ENCODE measurements around the gene PICALM. TPM values are rescaled to one million over a fixed set of nuclear protein-coding genes. Genes with fewer than 3 reads are reported as not detected.
A peak's percentile ranks its signal among the peaks of the same experiment; 100 is the strongest.
"Not testable (repeated sequence)": the region's sequence is repeated elsewhere in the genome, so short reads cannot be mapped to it uniquely, and the experiment has no call there.

PICALM gene
- 59.8 and 73.2 TPM in 2 replicates for polyA plus RNA-seq (2014; cell fraction: cytosol; rRNA removed)
- polyA plus RNA-seq (2014; cell fraction: nucleus; rRNA removed) = 35.7 and 77.3 TPM in 2 replicates

GRCh38 chr11:86068951-86069407 is at the start of gene PICALM:
Gene PICALM (minus strand): TSS chr11:86069084. CDS start chr11:86068780, 304 bp downstream.
- DNase-seq (ENCODE audit: low spot score) = peak; percentile 99

DNA sequence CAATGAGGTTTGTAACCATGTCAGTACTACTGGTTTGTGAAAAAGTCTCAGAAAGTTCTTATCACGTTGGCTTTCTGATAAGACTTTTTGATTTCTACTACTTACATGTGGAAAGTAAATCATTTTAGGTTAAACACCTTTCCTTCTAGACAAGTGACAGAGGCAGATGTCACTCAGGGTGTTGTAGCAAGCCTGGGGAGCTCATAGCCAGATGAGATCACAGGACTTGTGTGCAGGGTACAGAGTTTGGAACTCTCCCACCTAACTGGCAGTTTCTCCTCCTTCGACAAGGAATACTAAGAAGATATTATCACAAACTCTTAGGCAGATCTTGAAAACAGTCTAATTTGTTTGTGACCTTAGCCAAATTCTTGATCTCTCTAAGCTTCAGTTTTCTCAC is 49.4 kb upstream of the PICALM start:
- DNase-seq (ENCODE audit: low spot score) = no peak

- no peak for DNase-seq (ENCODE audit: low spot score)
These were observed 48.8 kb upstream of the PICALM start for GRCh38 chr11:86117712-86118063.

- no peak for DNase-seq (ENCODE audit: low spot score)
These were observed 48.3 kb upstream of the PICALM start for GRCh38 chr11:86117001-86117711.

DNA sequence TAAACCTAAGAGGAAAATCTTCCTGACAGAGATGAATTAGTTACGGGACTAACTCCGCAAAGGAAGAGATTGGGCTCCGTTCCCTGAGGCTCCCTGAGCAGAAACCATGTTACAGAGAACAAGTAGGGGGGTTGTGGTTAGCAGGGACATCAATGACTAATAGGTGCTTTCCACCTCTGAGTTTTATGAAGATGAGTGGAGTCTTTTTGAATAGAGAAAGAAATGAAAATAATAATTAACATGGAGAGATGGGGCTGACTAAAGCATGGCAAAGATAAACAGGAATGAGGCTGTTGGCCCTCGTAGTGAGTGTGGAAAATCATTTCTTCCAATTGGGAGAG is 47.5 kb upstream of the PICALM start:
- no peak for DNase-seq (ENCODE audit: low spot score)

GRCh38 chr11:86115542-86116385 is 46.9 kb upstream of the PICALM start:
- no peak for DNase-seq (ENCODE audit: low spot score)

GRCh38 chr11:86108890-86109638 is 40.2 kb upstream of the PICALM start:
- peak; percentile 5 for DNase-seq (ENCODE audit: low spot score)

GRCh38 chr11:86108191-86108590 is 39.3 kb upstream of the PICALM start:
- no peak for DNase-seq (ENCODE audit: low spot score)

GRCh38 chr11:86106916-86107315 is 38.0 kb upstream of the PICALM start:
- no peak for DNase-seq (ENCODE audit: low spot score)

DNA sequence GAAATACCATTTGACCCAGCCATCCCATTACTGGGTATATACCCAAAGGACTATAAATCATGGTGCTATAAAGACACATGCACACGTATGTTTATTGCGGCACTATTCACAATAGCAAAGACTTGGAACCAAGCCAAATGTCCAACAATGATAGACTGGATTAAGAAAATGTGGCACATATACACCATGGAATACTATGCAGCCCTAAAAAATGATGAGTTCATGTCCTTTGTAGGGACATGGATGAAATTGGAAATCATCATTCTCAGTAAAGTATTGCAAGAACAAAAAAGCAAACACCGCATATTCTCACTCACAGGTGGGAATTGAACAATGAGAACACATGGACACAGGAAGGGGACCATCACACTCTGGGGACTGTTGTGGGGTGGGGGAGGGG is 37.1 kb upstream of the PICALM start:
- not testable (repeated sequence) for DNase-seq (ENCODE audit: low spot score)

DNA sequence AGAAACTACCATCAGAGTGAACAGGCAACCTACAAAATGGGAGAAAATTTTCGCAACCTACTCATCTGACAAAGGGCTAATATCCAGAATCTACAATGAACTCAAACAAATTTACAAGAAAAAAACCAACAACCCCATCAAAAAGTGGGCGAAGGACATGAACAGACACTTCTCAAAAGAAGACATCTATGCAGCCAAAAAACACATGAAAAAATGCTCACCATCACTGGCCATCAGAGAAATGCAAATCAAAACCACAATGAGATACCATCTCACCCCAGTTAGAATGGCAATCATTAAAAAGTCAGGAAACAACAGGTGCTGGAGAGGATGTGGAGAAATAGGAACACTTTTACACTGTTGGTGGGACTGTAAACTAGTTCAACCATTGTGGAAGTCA is 36.7 kb upstream of the PICALM start:
- not testable (repeated sequence) for DNase-seq (ENCODE audit: low spot score)

GRCh38 chr11:86103808-86104207 is 34.9 kb upstream of the PICALM start:
- DNase-seq (ENCODE audit: low spot score) = no peak

GRCh38 chr11:86101941-86102407 is 33.1 kb upstream of the PICALM start:
- DNase-seq (ENCODE audit: low spot score) = no peak

DNA sequence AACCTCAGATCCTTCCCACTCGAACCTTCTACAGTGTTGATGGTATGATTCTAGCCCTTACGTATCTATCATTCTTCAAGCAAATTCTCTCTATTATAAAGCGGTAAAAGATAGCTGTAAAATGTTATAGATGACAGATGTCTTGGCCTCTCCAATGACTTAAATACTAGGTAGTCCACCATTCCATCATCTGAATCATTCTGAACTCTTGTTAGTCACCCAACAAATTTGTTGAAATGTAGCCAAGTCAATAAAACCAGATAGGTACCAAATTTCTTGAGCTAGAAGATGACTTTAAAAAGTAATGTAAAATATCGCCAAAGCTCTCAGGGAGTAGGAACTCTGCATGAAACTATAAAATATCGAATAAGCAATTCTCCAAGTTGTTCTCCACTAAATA is 32.6 kb upstream of the PICALM start:
- no peak for DNase-seq (ENCODE audit: low spot score)

DNA sequence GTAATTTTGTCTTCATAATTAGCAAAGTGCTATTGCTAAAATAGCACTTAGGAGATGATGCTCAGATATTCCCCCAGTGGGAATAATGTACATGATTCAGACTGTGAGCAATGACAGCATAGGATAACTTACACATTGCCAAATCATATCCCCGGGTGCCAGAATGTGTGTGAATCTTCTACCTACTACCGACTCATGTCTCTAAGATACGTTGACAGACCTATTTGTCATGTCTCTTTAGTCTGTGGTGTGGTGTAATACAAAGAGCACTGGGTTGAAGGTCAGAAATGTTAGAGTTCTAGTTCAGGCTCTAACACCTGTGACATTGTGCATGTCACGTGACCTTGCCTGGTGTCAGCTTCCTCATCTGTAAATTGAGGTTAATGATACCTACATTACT is 31.0 kb upstream of the PICALM start:
- DNase-seq (ENCODE audit: low spot score) = peak; percentile 37

DNA sequence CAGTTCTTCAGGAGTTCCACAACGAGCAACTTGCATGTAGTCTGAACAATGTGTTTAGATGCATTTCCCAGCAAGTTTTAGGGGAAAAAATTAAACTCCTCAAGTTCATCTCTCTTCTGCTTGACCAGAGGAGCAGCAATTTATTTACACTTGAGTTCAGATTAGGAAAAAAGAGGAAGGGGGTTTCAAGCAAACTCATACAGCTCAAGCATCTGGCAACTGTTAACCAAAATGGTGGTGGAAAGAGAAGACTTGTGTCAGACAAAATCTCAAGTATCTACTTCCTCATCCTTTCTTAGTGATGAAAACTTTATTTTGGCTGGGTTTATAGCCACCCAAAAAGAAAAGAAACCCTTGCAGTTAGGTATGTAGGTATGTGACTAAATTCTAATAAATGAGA is 29.1 kb upstream of the PICALM start:
- no peak for DNase-seq (ENCODE audit: low spot score)

DNA sequence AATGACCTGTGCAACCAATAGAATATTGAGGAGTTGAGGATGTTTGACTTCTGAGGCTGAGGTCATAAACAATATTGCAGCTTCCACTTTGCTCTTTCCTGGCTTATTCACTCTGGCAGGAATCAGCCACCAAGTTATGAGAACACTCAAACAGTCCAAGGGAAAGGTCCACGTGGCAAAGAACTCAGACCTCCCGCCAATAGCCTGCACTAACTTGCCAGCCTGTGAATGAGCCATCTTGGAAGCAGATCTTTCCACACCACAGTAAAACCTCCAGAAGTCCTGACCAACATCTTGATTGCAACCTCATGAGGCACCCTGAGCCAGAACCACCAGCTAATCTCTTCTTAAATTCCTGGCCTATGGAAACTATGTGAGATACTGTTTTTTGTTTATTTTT is 22.7 kb upstream of the PICALM start:
- no peak for DNase-seq (ENCODE audit: low spot score)

- no peak for DNase-seq (ENCODE audit: low spot score)
These were observed 22.2 kb upstream of the PICALM start for GRCh38 chr11:86091086-86091485.

- peak; percentile 52 for DNase-seq (ENCODE audit: low spot score)
These were observed 20.8 kb upstream of the PICALM start for GRCh38 chr11:86089659-86090058.

- not testable (repeated sequence) for DNase-seq (ENCODE audit: low spot score)
These were observed 18.8 kb upstream of the PICALM start for GRCh38 chr11:86087688-86088087.

DNA sequence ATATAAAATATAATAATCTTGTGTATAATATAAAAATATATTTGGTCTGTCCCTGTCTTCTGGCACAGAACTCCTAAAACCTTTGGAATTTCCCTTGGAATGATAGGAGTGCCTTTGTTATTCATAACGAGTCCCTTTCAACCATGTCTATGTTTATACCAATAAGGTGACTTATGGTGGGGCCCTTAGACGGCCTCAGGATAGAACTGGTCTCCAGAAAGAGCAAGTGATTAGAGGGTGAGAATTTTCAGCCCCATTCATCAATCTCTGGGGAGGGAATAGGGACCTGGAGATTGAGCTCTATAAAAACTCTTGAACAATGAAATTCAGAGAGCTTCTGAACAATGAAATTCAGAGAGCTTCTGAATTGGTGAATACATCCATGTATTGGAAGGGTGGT is 18.4 kb upstream of the PICALM start:
- no peak for DNase-seq (ENCODE audit: low spot score)

GRCh38 chr11:86081455-86081854 is 12.6 kb upstream of the PICALM start:
- DNase-seq (ENCODE audit: low spot score) = no peak
